Hematopoietic multipotent progenitor cell treated with erythropoietin and hydrocortisone succinate and interleukin-3 and kit ligand, for 17 days (in vitro differentiated cells): ENCODE data around the gene KCNH4.
A peak's percentile ranks its signal among the peaks of the same experiment; 100 is the strongest.

Experiments used
- DNase-seq: peaks from one replicate; pipeline ENCODE4 v3.0.0-alpha.2; 2015; ENCODE audit warnings: low spot score

KCNH4 gene

GRCh38 chr17:42136654-42137051 lies 44.3 kb downstream of the KCNH4 start:
- DNase-seq = no peak

- no peak for DNase-seq
These were observed 45.0 kb downstream of the KCNH4 start for GRCh38 chr17:42135664-42136653.

GRCh38 chr17:42135151-42135550 lies 45.8 kb downstream of the KCNH4 start:
- no peak for DNase-seq

- DNase-seq = peak; percentile 41
These were observed 47.4 kb downstream of the KCNH4 start for GRCh38 chr17:42133461-42134041.

- no peak for DNase-seq
These were observed 48.0 kb downstream of the KCNH4 start for GRCh38 chr17:42132941-42133340.

GRCh38 chr17:42131981-42132432 lies 48.9 kb downstream of the KCNH4 start:
- DNase-seq = no peak

- DNase-seq = no peak
These were observed 49.7 kb downstream of the KCNH4 start for GRCh38 chr17:42131232-42131631.

GRCh38 chr17:42130310-42130936 lies 50.5 kb downstream of the KCNH4 start:
- no peak for DNase-seq

- no peak for DNase-seq
These were observed 51.7 kb downstream of the KCNH4 start for GRCh38 chr17:42129109-42129837.

GRCh38 chr17:42127414-42127813 lies 53.5 kb downstream of the KCNH4 start:
- no peak for DNase-seq

GRCh38 chr17:42126836-42127235 lies 54.1 kb downstream of the KCNH4 start:
- DNase-seq = no peak

- DNase-seq = no peak
These were observed 55.4 kb downstream of the KCNH4 start for GRCh38 chr17:42125565-42125964.

GRCh38 chr17:42124256-42124655 lies 56.7 kb downstream of the KCNH4 start:
- no peak for DNase-seq

- no peak for DNase-seq
These were observed 58.3 kb downstream of the KCNH4 start, which contains the start of gene HSPB9 for GRCh38 chr17:42122371-42123303. Gene HSPB9 (plus strand): TSS chr17:42122804. CDS start chr17:42122851, 47 bp downstream.

GRCh38 chr17:42120770-42121769 lies 59.9 kb downstream of the KCNH4 start, which contains the start of gene KAT2A:
Gene KAT2A (minus strand): TSS chr17:42121367. CDS start chr17:42121304, 63 bp downstream.
- peak; percentile 70 for DNase-seq

GRCh38 chr17:42120161-42120769 lies 60.7 kb downstream of the KCNH4 start:
- DNase-seq = no peak

GRCh38 chr17:42119301-42119700 lies 61.6 kb downstream of the KCNH4 start:
- DNase-seq = no peak

- peak; percentile 34 for DNase-seq
These were observed 62.4 kb downstream of the KCNH4 start for GRCh38 chr17:42118545-42118944.

GRCh38 chr17:42118126-42118510 lies 62.8 kb downstream of the KCNH4 start:
- DNase-seq = no peak
